Head of caudate nucleus (tissue), 42 donors: ENCODE results near the gene NDUFA5.
A peak's percentile ranks its signal among the peaks of the same experiment; 100 is the strongest.

Source experiments
- DNase-seq, 42 donors: peaks; one replicate each; pipeline versions ENCODE4 v3.0.0 to v3.0.0-alpha.2; 2020 to 2021; ENCODE audit warnings: mixed read lengths in 7 of 42
- intact Hi-C: fragments of 100-400 bp; cut with DNase I; formaldehyde crosslinking; loops from one replicate; pipeline ENCODE4 v1.15.0; 2022

Gene NDUFA5

DNA sequence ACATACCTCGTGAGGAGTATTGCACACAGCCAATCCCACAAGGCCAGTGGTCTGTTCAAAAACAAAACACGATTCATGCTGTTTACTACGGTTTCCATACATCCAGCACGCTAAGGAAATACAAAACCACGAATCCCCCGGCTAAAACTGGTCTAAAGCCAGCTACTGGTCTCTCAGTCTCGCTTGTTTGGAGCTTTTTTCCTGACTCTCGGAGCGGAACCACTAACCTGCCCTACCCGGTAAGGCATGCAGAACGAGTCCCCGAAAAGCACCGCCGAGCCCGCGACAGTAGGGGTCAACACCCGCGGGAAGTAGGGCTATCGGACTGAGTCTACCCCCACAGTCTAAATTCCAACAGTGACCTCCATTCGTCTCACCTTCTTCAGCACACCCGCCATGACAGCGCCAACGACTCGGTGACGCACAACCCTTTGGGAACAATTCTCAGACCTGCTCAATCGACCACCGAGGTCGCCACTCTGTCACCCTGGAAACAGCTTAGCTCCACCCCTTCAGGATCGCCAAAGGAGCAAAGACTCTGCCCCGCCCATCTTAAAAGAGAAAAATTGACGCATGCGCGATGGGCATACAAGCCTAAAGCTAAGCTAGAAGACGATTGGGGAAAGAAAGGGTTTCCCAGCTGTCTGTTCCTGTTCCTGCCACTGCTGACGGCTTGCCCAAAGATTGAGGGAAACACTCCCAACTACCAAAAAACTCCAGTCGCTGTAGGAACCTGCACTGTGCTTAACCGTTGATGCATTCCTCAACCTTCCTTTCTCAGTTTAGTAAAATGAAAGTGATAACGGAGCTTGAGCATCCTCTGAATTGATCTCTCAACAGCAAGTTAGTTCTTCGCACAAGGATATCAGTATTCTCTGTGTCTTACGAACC lies at the start of gene NDUFA5:
NDUFA5 (minus strand) TSS at position 421 of the 891 bp plus-strand sequence; CDS start at position 398, 23 bp downstream.
- intact Hi-C loops, result no loop called here
- DNase-seq, result peak; percentile 92 to 100 (median 99)

DNA sequence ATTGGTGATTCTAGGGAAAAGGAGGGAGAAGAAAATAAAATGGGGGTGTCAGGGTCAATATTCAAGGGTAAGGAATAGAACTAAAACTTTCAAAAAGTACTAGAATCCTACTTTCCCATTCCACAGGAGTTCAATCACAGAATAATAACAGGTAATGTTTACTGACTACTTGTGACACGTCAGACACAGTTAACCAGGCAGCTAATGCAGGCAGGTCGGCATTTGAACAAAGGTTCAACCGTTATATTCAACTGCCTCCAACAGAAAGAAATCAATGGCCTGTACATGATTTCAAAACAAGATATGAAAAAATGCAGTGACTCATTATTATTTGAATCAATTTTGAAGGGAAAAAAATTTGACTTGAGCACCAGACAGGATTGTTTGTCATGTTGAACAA lies 47.1 kb upstream of the NDUFA5 start:
- no peak for DNase-seq
- intact Hi-C loops, result no loop called here

DNA sequence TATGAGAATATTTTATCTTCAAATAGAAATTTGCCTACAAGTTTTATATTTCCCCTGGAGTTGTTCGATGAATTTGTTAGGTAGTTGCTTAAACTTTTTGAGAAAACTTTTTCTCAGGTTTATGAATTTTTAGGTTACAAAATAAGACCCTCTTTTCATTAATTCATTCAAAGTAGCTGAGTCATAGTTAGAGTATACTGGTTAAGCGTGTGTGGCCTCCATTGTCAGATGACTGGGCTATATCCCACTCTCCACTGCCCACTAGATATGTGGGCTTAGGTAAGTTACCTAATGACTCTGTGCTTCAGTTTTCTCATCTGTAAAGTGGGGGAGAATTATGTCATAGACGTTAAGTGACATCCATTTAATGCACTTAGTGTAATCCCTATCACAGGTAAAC lies 45.0 kb upstream of the NDUFA5 start:
- intact Hi-C loops, result no loop called here

DNA sequence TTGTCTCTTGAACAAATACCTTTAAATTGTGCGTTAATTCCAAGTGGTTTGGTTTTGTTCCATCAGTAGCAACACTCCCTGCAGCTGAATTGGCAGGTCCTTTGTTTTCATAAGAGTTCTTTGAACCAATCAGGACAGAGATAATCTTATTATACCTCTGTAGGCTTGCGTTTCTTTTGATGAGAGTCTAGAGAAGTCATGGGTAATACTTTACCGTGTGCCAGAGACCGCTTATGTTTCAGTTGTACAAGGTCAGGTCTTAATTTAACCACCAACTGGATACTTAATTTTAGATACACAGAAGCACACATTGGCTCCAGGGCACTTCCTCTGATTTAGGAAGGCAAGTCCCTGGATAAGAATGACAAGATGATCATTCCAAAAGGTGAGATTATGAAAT lies 43.9 kb upstream of the NDUFA5 start, which contains the start of gene ASB15:
ASB15 (plus strand) TSS at position 292 of the 400 bp plus-strand sequence. CDS start 12,682 bp downstream, outside the sequence.
- intact Hi-C loops, result no loop called here
- DNase-seq, result no peak

More for the DNA sequence above, 45.0 kb upstream of the NDUFA5 start:
- no peak for DNase-seq

DNA sequence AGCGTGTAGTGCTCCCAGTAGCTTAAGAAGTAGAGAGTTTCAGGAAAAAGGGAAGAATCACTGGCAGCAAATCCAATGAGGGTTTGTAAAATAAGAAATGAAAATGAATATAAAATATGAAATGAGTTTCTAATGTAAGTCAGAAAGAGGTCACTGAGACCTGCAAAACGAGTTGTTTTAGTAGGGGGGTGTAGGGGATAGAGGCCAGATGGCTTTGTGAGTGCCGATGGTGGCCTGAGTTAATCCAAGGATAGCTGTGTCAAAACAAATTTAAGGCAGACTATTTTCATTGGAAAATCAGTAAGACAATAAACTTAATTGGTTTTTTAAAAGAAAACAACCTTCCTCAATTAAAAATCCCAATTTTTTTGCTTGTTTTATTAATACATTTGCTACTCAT lies 43.3 kb upstream of the NDUFA5 start:
- DNase-seq, result no peak
- intact Hi-C loops, result no loop called here

DNA sequence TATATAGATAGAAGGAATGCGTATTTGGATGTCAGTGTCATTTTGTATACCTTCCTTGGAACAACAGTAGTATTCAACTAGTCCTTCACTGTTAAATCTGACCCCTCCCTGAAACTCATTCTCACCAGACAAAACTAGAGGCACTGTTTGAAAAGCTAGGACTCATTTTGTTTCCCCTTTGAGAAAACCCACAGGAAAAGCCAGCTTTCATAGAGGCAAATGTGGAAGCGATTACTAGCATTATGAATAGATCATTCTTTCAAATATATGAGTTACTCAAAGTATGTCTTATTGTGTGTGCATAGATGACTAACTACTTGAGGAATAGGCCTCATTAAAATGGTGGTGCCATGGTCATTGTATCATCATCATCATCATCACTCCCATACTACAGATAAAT lies 42.1 kb upstream of the NDUFA5 start:
- DNase-seq, result no peak
- intact Hi-C loops, result no loop called here

DNA sequence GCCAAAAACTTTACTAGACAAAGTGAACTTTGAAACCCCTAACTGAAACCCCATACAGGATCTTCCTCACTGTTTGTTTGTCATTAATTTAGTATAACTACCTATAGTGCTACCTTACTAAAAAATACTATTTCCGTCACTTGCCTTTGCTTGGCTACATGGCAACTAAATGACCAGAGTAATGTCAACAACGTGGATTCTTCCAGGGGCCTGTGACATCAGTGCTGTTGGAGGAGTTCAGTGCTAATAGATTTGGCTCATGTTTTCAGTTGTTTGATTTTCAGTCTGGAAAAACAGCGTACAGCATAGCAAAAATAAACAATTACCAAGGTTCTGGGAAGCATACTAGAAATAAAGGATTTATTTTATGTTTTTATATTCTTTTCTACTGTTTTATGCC lies 41.0 kb upstream of the NDUFA5 start:
- DNase-seq, result no peak
- intact Hi-C loops, result no loop called here

DNA sequence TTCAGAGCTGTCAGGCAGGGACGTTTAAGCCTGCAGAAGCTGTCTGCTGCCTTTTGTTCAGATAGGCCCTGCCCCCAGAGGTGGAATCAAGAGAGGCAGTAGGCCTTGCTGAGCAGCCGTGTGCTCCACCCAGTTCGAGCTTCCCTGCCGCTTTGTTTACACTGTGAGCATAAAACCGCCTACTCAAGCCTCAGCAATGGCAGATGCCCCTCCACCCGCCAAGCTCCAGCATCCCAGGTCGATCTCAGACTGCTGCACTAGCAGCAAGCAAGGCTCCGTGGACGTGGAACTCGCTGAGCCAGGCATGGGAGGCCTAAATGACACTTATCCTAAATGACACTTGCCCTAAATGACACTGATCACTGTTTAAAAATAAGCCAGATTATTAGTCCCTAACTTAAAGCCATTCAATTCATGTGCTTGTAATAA lies 37.2 kb upstream of the NDUFA5 start:
- DNase-seq, result no peak
- intact Hi-C loops, result no loop called here

DNA sequence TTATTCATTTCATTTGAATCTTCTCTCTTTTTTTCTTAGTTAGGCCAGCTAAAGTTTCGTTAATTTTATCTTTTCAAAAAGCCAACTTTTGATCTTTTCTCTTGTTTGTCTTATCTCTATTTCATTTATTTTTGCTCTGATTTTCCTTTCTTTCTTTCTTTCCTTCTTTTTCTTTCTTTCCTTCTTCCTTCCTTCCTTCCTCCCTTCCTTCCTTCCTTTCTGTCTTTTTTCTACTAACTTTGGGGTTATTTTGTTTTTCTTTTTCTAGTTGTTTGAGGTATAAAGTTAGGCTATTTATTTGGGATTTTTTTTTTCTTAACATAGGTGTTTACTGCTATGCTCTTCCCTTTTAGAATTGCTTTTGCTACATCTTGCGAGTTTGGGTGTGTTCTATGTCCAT lies 30.8 kb upstream of the NDUFA5 start:
- intact Hi-C loops, result no loop called here
- DNase-seq, result no peak

DNA sequence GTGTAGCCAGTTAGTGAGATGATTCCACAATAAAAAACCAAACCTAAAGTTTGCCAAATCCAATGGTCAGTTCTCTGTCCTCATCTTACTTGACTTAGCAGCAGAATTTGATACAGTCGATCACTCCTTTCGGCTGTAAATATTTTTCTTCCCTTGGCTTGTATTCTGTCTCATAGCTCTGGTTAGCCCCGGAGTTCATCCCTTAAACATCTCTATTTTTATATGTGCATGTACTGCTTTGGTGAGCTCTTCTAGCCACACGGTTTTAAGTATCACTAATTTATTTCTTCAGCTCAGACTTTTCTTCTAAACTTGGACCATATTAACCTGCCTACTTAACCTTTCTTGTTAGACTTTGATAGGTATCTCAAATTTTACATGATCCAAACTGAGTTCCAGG lies 26.2 kb upstream of the NDUFA5 start:
- intact Hi-C loops, result no loop called here
- DNase-seq, result no peak

DNA sequence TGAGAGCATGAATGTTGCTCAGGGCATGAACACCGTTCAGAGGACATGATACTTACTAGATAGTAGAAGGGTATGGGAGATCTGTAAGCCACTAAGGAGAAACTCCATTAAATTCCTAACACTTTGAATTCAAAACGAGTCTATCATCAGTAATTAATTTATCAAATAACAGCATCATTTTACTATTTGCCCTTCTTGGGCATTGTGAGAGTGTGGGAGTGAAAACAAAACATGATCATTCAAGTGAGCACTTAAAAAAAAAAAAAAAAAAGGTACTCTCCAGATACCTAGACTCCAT lies 23.5 kb upstream of the NDUFA5 start:
- intact Hi-C loops, result no loop called here
- DNase-seq, result no peak

DNA sequence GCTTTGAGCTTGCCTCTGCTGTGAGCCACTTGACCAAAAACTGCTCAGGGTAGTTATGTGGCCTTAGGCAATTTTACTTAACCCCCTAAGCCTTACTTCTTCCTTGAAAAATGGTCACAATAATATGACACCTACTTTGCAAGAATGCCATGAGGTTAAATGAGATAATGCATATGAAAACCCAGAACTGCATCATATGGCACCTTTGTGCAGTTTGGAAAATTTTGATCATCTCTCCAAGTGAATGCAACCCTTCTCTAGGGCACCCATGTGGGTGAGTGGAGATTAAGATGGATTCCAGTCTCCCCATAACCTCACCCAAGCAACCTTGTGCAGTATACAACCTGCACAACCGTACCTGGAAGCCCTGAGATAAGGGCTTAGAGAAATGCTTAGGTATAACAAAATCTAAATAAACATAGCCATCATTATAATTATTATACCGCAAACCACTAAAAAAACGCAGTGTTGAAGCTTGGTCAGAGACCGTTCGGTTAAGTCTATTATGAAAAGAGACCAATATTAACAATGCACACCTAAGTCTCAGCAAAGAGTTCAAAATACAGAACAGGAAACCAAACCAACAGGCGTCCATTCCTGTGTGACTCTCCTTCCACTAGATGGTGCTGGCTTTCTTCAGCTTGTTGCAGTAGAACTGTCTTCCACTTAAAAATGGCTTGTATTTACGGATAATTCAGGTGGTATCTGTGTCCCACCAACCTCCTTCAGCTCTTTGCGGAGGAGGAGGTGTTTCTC lies 23.0 kb upstream of the NDUFA5 start:
- intact Hi-C loops, result no loop called here
- peak in 5 of 42 donors; percentile 4 to 21 (median 10) for DNase-seq

DNA sequence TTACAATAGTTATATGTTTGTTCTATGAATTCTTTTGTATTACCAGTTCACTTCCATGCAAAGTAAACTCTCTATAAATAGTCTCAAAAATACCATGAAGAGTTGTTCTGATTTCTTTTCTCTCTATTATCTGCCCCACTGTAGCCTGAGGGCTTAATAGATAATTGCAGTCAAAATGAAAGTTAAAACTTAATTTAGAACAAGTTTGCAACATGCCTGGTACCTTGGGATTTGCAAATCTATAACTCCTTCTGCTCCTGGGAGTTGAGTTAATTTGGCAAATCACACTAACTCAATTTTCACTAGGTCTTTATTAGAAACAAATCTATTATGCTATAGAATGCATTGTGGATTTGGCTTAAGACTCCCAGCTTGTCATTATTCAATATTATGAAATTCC lies 21.8 kb upstream of the NDUFA5 start:
- DNase-seq, result no peak
- intact Hi-C loops, result no loop called here

DNA sequence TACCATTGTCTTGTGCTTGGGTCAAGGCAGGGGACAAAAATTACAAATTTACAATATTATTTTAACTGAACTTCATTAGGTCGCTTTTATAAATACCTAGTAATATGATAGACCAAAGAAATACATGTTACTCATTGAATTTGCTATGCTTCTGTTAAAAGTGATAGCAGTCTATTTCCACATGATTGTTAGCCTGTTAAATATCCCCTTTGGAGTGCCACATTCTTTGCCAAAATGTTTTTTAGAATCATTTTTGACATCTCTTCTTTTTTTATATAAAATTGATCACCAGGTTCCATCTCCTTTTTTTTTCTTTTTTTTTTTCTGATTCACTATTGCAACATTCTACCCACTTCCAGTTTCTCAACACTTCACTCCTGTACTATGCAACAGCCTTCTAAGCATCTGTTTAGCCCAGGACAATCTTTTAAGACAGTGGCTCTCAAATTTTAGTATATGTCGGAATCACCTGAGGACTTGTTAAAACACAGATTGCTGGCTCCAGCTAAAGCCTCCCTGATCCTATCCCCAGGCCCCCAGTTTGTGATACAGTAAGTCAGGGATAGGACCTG lies 16.4 kb upstream of the NDUFA5 start:
- no peak for DNase-seq
- intact Hi-C loops, result no loop called here

DNA sequence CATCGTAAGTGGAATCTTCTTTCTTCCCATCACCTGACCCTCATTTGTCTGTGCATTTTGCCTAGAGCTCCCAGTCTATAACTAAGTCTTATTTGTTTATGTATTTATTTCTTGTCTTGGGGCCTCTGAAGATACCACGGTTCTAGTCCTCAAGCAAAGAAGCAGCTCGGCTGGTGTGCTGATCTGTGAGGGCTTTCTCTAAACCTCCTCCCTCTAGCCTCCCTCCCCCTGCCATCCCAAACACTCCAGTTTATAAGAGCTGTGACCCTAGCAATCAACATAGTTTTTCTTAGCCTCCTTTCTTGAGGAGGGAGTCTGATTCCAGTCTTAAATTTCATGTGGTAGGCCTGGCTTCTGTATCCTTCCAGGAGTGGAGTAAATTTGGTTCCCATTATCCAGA lies 15.7 kb upstream of the NDUFA5 start:
- intact Hi-C loops, result no loop called here
- no peak for DNase-seq

DNA sequence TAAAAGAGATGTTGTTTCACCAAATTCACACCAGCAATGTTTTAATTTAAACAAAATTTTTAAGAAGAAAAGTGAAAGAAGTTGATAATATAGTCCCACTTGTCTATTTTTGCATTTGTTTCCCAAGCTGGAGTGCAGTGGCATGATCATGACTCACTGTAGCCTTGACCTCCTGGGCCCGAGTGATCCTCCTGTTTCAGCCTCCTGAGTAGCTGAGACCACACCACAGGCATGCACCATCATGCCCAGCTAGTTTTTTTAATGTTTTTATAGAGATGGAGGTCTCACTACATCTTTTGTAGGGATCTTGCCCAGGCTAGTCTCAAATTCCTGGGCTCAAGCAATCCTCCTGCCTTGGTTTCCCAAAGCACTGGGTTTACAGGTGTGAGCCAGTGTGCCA lies 14.1 kb upstream of the NDUFA5 start:
- intact Hi-C loops, result no loop called here
- DNase-seq, result no peak

DNA sequence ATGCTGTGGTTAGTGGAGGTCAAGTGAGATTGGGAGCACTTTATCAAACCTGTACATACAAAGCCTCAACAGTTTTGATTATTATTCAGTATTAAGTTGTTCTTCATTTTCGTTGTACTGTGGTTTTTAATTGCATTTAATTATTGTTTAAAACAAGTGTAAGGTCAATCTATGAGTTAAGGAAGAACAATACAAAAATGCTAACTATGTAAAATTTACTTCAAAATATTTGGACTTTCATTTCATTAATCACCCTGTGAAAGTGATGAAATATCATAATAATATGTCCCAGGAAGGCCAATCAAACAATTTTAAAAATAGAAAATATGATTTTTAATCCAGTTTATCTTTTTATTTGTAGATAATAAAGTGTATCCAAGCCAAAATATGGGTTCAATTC lies 13.6 kb upstream of the NDUFA5 start:
- intact Hi-C loops, result no loop called here
- no peak for DNase-seq

DNA sequence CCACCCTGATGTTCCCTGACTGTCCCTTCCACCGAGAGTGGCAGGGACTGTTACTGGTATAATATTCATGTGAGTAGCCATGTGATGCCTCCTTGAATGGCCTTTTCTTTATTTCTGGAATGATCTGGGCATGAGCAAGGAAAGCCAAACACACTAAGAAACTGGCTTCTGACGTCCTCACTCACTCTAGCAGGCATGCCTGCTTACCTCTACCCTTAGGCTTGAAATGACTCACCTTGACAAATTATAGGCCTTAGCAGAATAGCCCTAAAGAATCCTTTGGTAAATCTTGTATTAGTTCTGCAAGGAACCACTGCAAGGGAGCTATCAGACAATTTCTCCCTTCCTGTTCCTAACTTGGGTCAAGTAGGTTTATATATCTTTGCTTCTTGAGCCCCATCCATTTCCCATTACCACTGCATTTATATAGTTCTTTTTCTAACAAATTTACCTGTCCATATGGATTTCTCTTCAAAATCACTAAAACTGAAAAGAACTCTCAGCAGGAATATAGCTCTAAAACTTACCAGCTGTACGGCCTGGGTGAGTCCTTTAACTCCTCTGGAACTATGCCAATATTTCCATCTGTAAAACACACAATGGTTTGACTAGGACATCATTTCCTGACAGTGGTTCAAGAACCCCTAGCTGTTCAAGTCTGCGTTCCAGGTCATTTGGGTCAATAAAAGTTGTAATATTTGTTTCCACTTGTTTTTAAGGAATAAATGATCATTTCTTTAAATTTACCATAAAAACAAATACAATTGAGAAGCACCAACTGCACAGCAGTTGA lies 13.0 kb upstream of the NDUFA5 start:
- DNase-seq, result no peak
- intact Hi-C loops, result no loop called here

DNA sequence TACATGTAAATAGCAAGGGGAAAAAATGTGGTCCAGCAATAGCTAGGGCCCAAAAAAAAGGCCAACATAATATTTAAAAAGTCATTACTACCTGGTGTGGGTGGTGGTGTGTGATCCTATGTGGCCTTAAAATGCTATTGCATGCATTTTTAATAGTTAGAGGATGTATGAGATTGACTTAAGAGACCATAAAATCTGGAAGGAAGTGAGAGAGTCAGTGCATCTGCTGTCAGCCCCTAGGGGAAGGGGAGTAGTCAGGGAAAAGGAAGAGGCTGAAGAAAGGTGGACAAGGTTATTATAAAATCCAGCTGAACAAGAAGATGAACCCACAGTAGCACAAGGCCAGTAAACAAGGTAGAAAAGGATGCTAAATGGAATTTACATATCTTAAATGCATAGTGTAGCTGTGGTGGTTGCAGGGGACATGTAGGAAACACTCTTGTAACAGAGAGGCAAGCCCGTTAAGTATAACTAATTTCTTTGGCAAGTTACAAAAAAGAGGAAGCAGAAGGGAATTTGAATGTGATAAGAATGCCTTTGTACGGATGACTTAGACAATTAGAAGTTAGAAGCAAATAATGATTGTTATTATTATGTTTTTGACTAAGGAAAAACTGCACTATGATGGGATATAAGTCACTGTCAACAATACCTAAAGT lies 11.9 kb upstream of the NDUFA5 start:
- intact Hi-C loops, result no loop called here
- DNase-seq, result no peak
